Liver (tissue), 9 donors: Measurements from ENCODE around the gene FRAS1. TPM values are rescaled to one million over a fixed set of nuclear protein-coding genes. Genes with fewer than 3 reads are reported as not detected.

Source experiments
- DNase-seq: peaks from one replicate; pipeline ENCODE4 v3.0.0-alpha.2; 2017; ENCODE audit warnings: low spot score
- H3K27ac ChIP-seq, 2 donors: one replicate each; pipeline ENCODE4 v1.7.0; 2013; ENCODE audit warnings: inconsistent platforms in 2 of 2, low read length in 2 of 2, control low read depth in 1 of 2, low read depth in 1 of 2, mild to moderate bottlenecking in 1 of 2
- H3K27me3 ChIP-seq, 4 donors: one replicate each; pipeline versions ENCODE4 v1.6.1 to v1.7.0; 2013; ENCODE audit warnings: low read length in 3 of 4, inconsistent platforms in 1 of 4, mild to moderate bottlenecking in 1 of 4, moderate library complexity in 1 of 4; ENCODE audit not compliant: control insufficient read depth in 4 of 4, insufficient read depth in 4 of 4
- H3K36me3 ChIP-seq, 4 donors: one replicate each; pipeline versions ENCODE4 v1.6.1 to v1.7.0; 2013; ENCODE audit warnings: low read length in 3 of 4, mild to moderate bottlenecking in 3 of 4, low read depth in 1 of 4, moderate library complexity in 1 of 4; ENCODE audit not compliant: control insufficient read depth in 4 of 4, insufficient read depth in 3 of 4
- H3K4me1 ChIP-seq, 4 donors: one replicate each; pipeline versions ENCODE4 v1.6.1 to v1.7.0; 2013; ENCODE audit warnings: low read length in 3 of 4, mild to moderate bottlenecking in 3 of 4, moderate library complexity in 1 of 4; ENCODE audit not compliant: control insufficient read depth in 4 of 4, insufficient read depth in 4 of 4
- H3K4me3 ChIP-seq, 3 donors: one replicate each; pipeline versions ENCODE4 v1.6.1 to v1.7.0; 2013; ENCODE audit warnings: low read length in 3 of 3, control low read depth in 1 of 3, low read depth in 1 of 3, mild to moderate bottlenecking in 1 of 3
- H3K9ac ChIP-seq, 2 donors: one replicate each; pipeline ENCODE4 v1.7.0; 2013; ENCODE audit warnings: low read length in 2 of 2, mild to moderate bottlenecking in 2 of 2, moderate library complexity in 2 of 2, control low read depth in 1 of 2, low read depth in 1 of 2
- H3K9me3 ChIP-seq, 4 donors: one replicate each; pipeline versions ENCODE4 v1.6.1 to v1.7.0; 2013; ENCODE audit warnings: low read length in 3 of 4; ENCODE audit not compliant: control insufficient read depth in 4 of 4
- CTCF ChIP-seq: fragments of 150-350 bp; IDR thresholded peaks from 2 replicates; pipeline ENCODE4 v1.5.1; 2017; ENCODE audit warnings: improper control_type of control experiment, low read depth, low read length; ENCODE audit not compliant: missing input control
- EGR1 ChIP-seq, 2 donors: IDR thresholded peaks; 2 replicates each; pipeline ENCODE4 v1.6.1; 2016 to 2018; ENCODE audit warnings: antibody characterized with exemption in 2 of 2, low read depth in 2 of 2
- FOXA1 ChIP-seq: IDR thresholded peaks from 2 replicates; pipeline ENCODE4 v1.6.1; 2016; ENCODE audit warnings: antibody characterized with exemption
- FOXA2 ChIP-seq: IDR thresholded peaks from 2 replicates; pipeline ENCODE4 v1.6.1; 2016; ENCODE audit warnings: antibody characterized with exemption
- HNF4A ChIP-seq, 2 donors: conservative IDR thresholded peaks; 2 replicates each; pipeline ENCODE4 v1.6.1; 2016; ENCODE audit warnings: antibody characterized with exemption in 2 of 2, mild to moderate bottlenecking in 2 of 2
- HNF4G ChIP-seq: IDR thresholded peaks from 2 replicates; pipeline ENCODE4 v1.6.1; 2016; ENCODE audit warnings: antibody characterized with exemption
- JUND ChIP-seq, 2 donors: IDR thresholded peaks; 2 replicates each; pipeline ENCODE4 v1.6.1; 2016; ENCODE audit warnings: antibody characterized with exemption in 2 of 2
- NR2F2 ChIP-seq: IDR thresholded peaks from 2 replicates; pipeline ENCODE4 v1.6.1; 2016; ENCODE audit warnings: antibody characterized with exemption
- RAD21 ChIP-seq, 2 donors: IDR thresholded peaks; 2 replicates each; pipeline ENCODE4 v1.6.1; 2016; ENCODE audit warnings: antibody characterized with exemption in 2 of 2, mild to moderate bottlenecking in 2 of 2
- RXRA ChIP-seq, 2 donors: IDR thresholded peaks; 2 replicates each; pipeline ENCODE4 v1.6.1; 2017 to 2018; ENCODE audit warnings: antibody characterized with exemption in 2 of 2, mild to moderate bottlenecking in 1 of 2
- SP1 ChIP-seq: IDR thresholded peaks from 2 replicates; pipeline ENCODE4 v1.6.1; 2018; ENCODE audit warnings: antibody characterized with exemption, mild to moderate bottlenecking
- TAF1 ChIP-seq: conservative IDR thresholded peaks from 2 replicates; pipeline ENCODE4 v1.6.1; 2016; ENCODE audit warnings: antibody characterized with exemption, mild to moderate bottlenecking
- YY1 ChIP-seq: IDR thresholded peaks from 2 replicates; pipeline ENCODE4 v1.6.1; 2016; ENCODE audit warnings: antibody characterized with exemption, mild to moderate bottlenecking
- ZBTB33 ChIP-seq: IDR thresholded peaks from 2 replicates; pipeline ENCODE4 v1.6.1; 2016; ENCODE audit warnings: antibody characterized with exemption
- WGBS: extraction: QIAGEN DNeasy Blood & Tissue Kit; methylation state at CpG from one replicate; pipeline ENCODE4 v1.1.7; 2013; 5-methylcytosine and 5-hydroxymethylcytosine counted together
- polyA plus RNA-seq, 2 donors: library from polyadenylated mRNA; stranded (reverse) in 1 of 2; unstranded in 1 of 2; fragments of 200-250 nt in 1 of 2; fragments of >200 nt in 1 of 2; fragmentation: Nextera tagmentation in 1 of 2; extraction: Ambion mirVana in 1 of 2; gene quantifications; one replicate each; pipeline versions ENCODE4 v1.2.1 to v1.2.3, GENCODE V29; 2013 to 2015
- total RNA-seq, 2 donors: library from RNA; depleted of rRNA; stranded (reverse); fragments of >200 nt; gene quantifications; one replicate each; pipeline ENCODE4 v1.2.3, GENCODE V29; 2014
- TF ChIP-seq, protein P1 (sequence below): IDR thresholded peaks from 2 replicates; pipeline ENCODE4 v1.6.1; 2016; ENCODE audit warnings: antibody characterized with exemption
- TF ChIP-seq, protein P2 (sequence below): IDR thresholded peaks from 2 replicates; pipeline ENCODE4 v1.6.1; 2016; ENCODE audit warnings: antibody characterized with exemption, mild to moderate bottlenecking
- TF ChIP-seq, protein P3 (sequence below): IDR thresholded peaks from 2 replicates; pipeline ENCODE4 v1.6.1; 2016; ENCODE audit warnings: antibody characterized with exemption
- donor health status: healthy.
- donor health status: healthy.
- donor health status: healthy.
- donor health status: healthy.
- donor health status: healthy.

Gene FRAS1
- total and polyA plus RNA-seq, 4 donors, result 0.08 to 6.0 (median 1.1) TPM

GRCh38 chr4:78355306-78355705 lies 298.2 kb downstream of the FRAS1 start:
- TF ChIP-seq RAD21 (IDR thresholded peaks at IDR 0.05), result no peak
- no peak for TF ChIP-seq RXRA (IDR thresholded peaks at IDR 0.05)
- TF ChIP-seq JUND (IDR thresholded peaks at IDR 0.05), result no peak
- TF ChIP-seq SP1, result no peak
- TF ChIP-seq EGR1 (IDR thresholded peaks at IDR 0.05; ENCODE audit: low read depth in 2 of 2), result no peak
- TF ChIP-seq FOXA1, result no peak
- TF ChIP-seq HNF4G, result no peak
- no peak for TF ChIP-seq TAF1
- no peak for TF ChIP-seq ZBTB33
- no peak for TF ChIP-seq FOXA2
- TF ChIP-seq NR2F2, result no peak
- TF ChIP-seq, protein P1, sequence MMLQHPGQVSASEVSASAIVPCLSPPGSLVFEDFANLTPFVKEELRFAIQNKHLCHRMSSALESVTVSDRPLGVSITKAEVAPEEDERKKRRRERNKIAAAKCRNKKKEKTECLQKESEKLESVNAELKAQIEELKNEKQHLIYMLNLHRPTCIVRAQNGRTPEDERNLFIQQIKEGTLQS, result no peak
- TF ChIP-seq HNF4A (conservative IDR thresholded peaks at IDR 0.05), result no peak
- TF ChIP-seq, protein P2, sequence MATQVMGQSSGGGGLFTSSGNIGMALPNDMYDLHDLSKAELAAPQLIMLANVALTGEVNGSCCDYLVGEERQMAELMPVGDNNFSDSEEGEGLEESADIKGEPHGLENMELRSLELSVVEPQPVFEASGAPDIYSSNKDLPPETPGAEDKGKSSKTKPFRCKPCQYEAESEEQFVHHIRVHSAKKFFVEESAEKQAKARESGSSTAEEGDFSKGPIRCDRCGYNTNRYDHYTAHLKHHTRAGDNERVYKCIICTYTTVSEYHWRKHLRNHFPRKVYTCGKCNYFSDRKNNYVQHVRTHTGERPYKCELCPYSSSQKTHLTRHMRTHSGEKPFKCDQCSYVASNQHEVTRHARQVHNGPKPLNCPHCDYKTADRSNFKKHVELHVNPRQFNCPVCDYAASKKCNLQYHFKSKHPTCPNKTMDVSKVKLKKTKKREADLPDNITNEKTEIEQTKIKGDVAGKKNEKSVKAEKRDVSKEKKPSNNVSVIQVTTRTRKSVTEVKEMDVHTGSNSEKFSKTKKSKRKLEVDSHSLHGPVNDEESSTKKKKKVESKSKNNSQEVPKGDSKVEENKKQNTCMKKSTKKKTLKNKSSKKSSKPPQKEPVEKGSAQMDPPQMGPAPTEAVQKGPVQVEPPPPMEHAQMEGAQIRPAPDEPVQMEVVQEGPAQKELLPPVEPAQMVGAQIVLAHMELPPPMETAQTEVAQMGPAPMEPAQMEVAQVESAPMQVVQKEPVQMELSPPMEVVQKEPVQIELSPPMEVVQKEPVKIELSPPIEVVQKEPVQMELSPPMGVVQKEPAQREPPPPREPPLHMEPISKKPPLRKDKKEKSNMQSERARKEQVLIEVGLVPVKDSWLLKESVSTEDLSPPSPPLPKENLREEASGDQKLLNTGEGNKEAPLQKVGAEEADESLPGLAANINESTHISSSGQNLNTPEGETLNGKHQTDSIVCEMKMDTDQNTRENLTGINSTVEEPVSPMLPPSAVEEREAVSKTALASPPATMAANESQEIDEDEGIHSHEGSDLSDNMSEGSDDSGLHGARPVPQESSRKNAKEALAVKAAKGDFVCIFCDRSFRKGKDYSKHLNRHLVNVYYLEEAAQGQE, result no peak
- TF ChIP-seq CTCF, result no peak
- TF ChIP-seq, protein P3, sequence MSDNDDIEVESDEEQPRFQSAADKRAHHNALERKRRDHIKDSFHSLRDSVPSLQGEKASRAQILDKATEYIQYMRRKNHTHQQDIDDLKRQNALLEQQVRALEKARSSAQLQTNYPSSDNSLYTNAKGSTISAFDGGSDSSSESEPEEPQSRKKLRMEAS, result no peak
- TF ChIP-seq YY1, result no peak
- 92% methylated on average over 3 of the region's 3 CpGs for WGBS
- no peaks in the 10 kb centered on the region for H3K9me3 ChIP-seq
- DNase-seq, result no peak
- no peak overlapping the region for H3K9ac ChIP-seq
- no peaks in the 10 kb centered on the region for H3K4me1 ChIP-seq
- no peaks in the 10 kb centered on the region for H3K36me3 ChIP-seq
- H3K4me3 ChIP-seq, result no peak overlapping the region
- no peaks in the 10 kb centered on the region for H3K27me3 ChIP-seq
- no peak overlapping the region for H3K27ac ChIP-seq

GRCh38 chr4:78356251-78356786 lies 299.2 kb downstream of the FRAS1 start:
- Histone ChIP-seq H3K36me3 (no peaks in the 10 kb centered on the region), H3K4me1 (no peaks in the 10 kb centered on the region), H3K4me3 (no peak overlapping the region), H3K9me3 (no peaks in the 10 kb centered on the region), H3K9ac (no peak overlapping the region), H3K27ac (no peak overlapping the region), H3K27me3 (no peaks in the 10 kb centered on the region)
- DNase-seq, result no peak
- 56% methylated on average over 2 of the region's 2 CpGs for WGBS
- TF ChIP-seq CTCF, result no peak
